ENCODE results near the gene SEC61B.

GRCh38 chr9:99241106-99241505 is 19.0 kb downstream of the SEC61B start:
- TF ChIP-seq CTCF (conservative IDR thresholded peaks at IDR 0.05; ENCODE audit: low read depth in 2 of 2) (peak; percentile 26 to 32), EZH2 (IDR thresholded peaks at IDR 0.05; ENCODE audit: low read depth, unreplicated experiment) (no peak), CREB1 (CRISPR knock-in tag; IDR thresholded peaks at IDR 0.05; ENCODE audit: low read depth) (no peak), EZH2phosphoT487 (IDR thresholded peaks at IDR 0.05; ENCODE audit: unreplicated experiment) (no peak), POLR2AphosphoS5 (IDR thresholded peaks at IDR 0.05; ENCODE audit: low read depth) (no peak), NANOG (IDR thresholded peaks at IDR 0.05; ENCODE audit: borderline replicate concordance) (no peak), ZNF114 (CRISPR knock-in tag; IDR thresholded peaks at IDR 0.05) (no peak), JUNB (IDR thresholded peaks at IDR 0.05; ENCODE audit: unreplicated experiment) (no peak), REST (IDR thresholded peaks at IDR 0.05; ENCODE audit: unreplicated experiment) (no peak), ETS1 (IDR thresholded peaks at IDR 0.05) (no peak), ZNF462 (CRISPR knock-in tag; IDR thresholded peaks at IDR 0.05) (no peak)
